ENCODE measurements around the gene CZIB. TPM values are rescaled to one million over a fixed set of nuclear protein-coding genes. Genes with fewer than 3 reads are reported as not detected.
A peak's percentile ranks its signal among the peaks of the same experiment; 100 is the strongest.

The CZIB gene
- total and polyA plus RNA-seq, 8 donors, result 12.1 to 66.9 (median 18.6) TPM

GRCh38 chr1:53257454-53258081 lies 37.1 kb upstream of the CZIB start:
- DNase-seq, result no peak
- WGBS, 2 donors, result 26 to 39% methylated on average over 5 of the region's 5 CpGs

GRCh38 chr1:53256511-53257453 lies 36.3 kb upstream of the CZIB start:
- WGBS, 2 donors, result 76 to 79% methylated on average over 11 of the region's 11 CpGs
- FAIRE-seq (no peak), ATAC-seq (peak in 2 of 4 donors; percentile 10 to 19), DNase-seq (no peak)
- Histone ChIP-seq H3K27me3 (no peaks in the 10 kb centered on the region), H3K4me3 (no peak overlapping the region), H3K27ac (no peak overlapping the region), H3K4me1 (peaks cover 0 to 7% (median 3%) of the 10 kb centered on the region in 3 donors), H3K36me3 (no peaks in the 10 kb centered on the region), H3K9me3 (no peaks in the 10 kb centered on the region)
- intact Hi-C loops (cut with DNase I), result no loop called here
- TF ChIP-seq, protein P1, sequence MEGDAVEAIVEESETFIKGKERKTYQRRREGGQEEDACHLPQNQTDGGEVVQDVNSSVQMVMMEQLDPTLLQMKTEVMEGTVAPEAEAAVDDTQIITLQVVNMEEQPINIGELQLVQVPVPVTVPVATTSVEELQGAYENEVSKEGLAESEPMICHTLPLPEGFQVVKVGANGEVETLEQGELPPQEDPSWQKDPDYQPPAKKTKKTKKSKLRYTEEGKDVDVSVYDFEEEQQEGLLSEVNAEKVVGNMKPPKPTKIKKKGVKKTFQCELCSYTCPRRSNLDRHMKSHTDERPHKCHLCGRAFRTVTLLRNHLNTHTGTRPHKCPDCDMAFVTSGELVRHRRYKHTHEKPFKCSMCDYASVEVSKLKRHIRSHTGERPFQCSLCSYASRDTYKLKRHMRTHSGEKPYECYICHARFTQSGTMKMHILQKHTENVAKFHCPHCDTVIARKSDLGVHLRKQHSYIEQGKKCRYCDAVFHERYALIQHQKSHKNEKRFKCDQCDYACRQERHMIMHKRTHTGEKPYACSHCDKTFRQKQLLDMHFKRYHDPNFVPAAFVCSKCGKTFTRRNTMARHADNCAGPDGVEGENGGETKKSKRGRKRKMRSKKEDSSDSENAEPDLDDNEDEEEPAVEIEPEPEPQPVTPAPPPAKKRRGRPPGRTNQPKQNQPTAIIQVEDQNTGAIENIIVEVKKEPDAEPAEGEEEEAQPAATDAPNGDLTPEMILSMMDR (IDR thresholded peaks at IDR 0.05), result no peak

More at GRCh38 chr1:53257454-53258081, 37.1 kb upstream of the CZIB start:
- H3K27me3 ChIP-seq, result no peaks in the 10 kb centered on the region
- peaks cover 0 to 7% (median 3%) of the 10 kb centered on the region in 3 donors for H3K4me1 ChIP-seq
- FAIRE-seq (no peak), ATAC-seq (peak in 3 of 4 donors; percentile 63 to 80 (median 63))
- H3K9me3 ChIP-seq, result no peaks in the 10 kb centered on the region
- TF ChIP-seq, protein P1 (IDR thresholded peaks at IDR 0.05), result no peak
- intact Hi-C loops (cut with DNase I), result no loop called here
- H3K36me3 ChIP-seq, result no peaks in the 10 kb centered on the region
- no peak overlapping the region for H3K27ac ChIP-seq
- no peak overlapping the region for H3K4me3 ChIP-seq

GRCh38 chr1:53255031-53255430 lies 34.6 kb upstream of the CZIB start:
- intact Hi-C loops (cut with DNase I), result no loop called here
- Histone ChIP-seq H3K27me3 (no peaks in the 10 kb centered on the region), H3K4me1 (peaks cover 0 to 7% (median 3%) of the 10 kb centered on the region in 3 donors), H3K27ac (no peak overlapping the region), H3K9me3 (no peaks in the 10 kb centered on the region), H3K36me3 (no peaks in the 10 kb centered on the region), H3K4me3 (no peak overlapping the region)
- 94 to 98% methylated on average over 4 of the region's 4 CpGs for WGBS, 2 donors
- DNase-seq (no peak), FAIRE-seq (no peak), ATAC-seq (no peak)
- TF ChIP-seq, protein P1 (IDR thresholded peaks at IDR 0.05), result no peak

GRCh38 chr1:53254011-53254640 lies 33.7 kb upstream of the CZIB start:
- H3K36me3 ChIP-seq, result no peaks in the 10 kb centered on the region
- TF ChIP-seq, protein P1 (IDR thresholded peaks at IDR 0.05), result no peak
- peaks cover 0 to 7% (median 3%) of the 10 kb centered on the region in 3 donors for H3K4me1 ChIP-seq
- H3K9me3 ChIP-seq, result no peaks in the 10 kb centered on the region
- intact Hi-C loops (cut with DNase I), result no loop called here
- ATAC-seq (no peak), FAIRE-seq (no peak), DNase-seq (no peak)
- H3K27ac ChIP-seq, result no peak overlapping the region
- no peaks in the 10 kb centered on the region for H3K27me3 ChIP-seq
- 61% methylated on average over 4 of the region's 4 CpGs for WGBS, 2 donors
- H3K4me3 ChIP-seq, result no peak overlapping the region

All from pancreas (tissue), 10 donors.